ENCODE measurements around the gene PSMB3.

The PSMB3 gene

GRCh38 chr17:38752308-38753070 is at the start of gene PSMB3:
Gene PSMB3, plus strand, starts transcription at chr17:38752741. Its CDS starts 86 bp downstream, at chr17:38752827.
- DNase-seq: peak; percentile 99

- no peak for DNase-seq
Observed at GRCh38 chr17:38702916-38703741, 49.4 kb upstream of the PSMB3 start.

DNA sequence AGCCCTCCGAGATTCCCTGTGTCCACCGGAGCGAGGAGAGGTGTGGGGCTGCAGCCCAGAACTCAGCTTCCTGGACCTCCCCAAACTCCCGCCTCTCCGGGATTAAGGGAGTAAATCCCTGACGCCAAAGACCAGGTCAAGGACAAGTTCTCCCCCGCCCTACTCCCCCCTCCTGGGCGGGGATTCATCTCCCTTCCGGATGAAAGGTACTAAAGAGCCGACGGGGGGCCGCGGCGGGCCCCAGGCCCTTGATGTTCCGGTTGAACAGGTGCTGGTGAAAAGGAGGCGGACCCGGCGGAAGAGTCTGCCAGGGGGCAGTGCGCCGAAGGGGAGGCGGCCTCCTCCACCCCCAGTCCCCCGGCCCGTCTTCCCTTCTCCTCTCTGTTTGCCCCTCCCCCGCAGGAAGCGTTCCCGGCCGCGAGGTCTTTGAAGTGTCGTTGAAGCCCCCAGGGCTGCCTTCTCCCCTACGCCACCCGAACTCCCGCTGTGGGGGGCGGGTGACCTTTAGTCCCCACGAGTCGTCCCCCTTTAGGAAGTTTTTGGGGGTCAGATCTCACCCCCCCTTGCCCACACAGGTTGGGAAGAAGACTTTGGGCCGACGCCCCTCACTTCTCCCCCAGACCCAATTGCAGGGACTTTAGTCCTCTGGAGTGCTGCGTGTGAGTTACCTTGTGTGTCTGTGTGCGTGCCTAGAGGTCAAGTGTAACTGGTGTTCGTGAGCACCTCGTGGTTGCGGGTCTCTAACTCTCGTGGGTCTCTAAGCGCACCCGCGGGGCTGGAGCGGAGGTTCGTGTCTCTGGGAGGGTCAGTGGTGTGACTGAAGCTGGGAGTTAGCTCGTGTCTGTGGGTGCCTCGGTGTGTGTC is 48.6 kb upstream of the PSMB3 start:
- DNase-seq: peak; percentile 64

DNA sequence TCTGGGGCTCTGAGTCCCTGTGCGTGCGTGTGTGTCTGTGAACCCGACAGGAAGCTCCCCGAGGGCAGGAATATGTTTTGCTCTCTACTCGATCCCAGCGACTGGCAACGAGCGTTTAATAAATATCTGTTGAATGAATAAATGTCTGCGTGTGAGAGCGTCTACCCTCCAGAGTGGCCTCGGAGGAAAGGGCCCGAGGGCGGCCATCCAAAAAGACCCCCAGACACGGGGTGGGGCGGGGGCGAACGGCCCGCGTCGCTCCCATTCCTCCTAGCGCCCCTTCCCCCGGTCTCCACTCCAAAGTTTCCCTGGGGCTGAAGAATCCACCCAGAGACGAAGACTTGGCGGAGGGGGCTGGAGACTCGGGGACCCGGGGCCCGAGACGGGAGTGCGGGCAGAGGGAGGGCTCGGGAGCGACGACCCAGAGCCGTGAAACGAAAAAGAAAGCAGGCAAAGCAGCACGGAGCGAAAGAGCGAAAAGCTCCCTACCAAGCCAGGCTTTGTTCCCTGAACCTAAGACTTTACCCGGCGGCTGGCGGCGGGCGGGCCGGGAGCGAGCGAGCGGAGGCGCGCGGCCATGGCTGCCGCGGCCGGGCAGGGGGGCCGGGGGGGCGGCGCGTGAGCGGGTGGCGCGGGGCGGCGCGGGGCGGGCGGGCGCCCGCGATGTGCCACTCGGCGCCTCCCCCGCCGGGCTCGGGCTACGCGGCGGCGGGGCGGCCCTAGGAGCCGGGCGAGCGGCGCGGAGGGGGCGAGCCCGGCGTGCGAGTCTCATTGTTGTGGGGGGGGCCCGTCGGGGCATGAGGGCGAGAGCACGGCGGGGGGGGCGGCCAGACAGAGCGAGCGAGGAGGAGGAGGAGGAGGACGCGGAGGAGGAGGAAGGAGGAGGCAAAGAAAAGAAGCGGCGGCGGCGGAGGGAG is 47.7 kb upstream of the PSMB3 start, which contains the start of gene MLLT6:
Gene MLLT6, plus strand, starts transcription at position 668 of the 917 bp plus-strand sequence. CDS start 360 bp downstream, outside the sequence.
- DNase-seq: peak; percentile 43

DNA sequence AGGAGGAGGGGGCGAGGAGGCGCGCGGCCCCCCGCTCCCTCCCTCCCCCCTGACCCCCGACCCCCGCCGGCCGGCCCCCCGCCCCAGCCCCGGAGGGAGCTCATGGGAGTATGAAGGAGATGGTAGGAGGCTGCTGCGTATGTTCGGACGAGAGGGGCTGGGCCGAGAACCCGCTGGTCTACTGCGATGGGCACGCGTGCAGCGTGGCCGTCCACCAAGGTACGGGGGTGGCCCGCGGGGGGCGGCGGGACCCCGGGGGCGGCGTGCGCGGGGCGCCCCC is 47.1 kb upstream of the PSMB3 start:
- DNase-seq: no peak

- no peak for DNase-seq
Observed at GRCh38 chr17:38705803-38706504, 46.6 kb upstream of the PSMB3 start.

DNA sequence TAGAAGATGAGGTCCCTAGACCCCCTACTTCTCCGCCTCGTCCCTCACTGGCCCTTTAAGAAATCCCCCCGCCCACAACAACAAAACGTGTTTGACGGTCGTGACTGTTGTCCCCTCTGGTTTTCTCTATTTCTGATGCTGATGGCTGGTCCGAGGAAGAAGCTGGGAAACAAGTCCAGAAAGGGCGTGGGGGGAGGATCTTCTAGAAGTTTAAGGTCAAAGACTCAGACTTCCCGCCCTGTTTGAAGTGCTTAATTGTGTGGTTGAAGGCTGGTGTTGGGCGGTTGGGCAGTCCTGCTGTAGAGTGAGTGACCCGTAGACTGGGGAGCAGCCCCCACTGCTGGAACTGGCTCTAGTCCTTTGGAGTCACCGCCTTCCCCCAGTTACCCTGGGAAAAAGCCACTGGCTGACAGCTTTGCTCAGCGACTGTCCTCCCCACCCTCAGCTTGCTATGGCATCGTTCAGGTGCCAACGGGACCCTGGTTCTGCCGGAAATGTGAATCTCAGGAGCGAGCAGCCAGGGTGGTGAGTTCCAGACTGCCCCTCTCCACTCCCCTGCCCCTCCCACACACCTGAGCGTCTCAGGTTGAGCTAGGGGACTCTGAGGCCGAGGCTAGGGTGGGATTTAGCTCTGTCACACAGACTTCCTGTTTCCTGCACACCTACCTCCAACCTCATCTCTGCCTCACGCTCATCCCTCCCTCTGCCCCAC is 45.9 kb upstream of the PSMB3 start:
- DNase-seq: no peak

GRCh38 chr17:38707678-38708351 is 44.7 kb upstream of the PSMB3 start:
- no peak for DNase-seq

DNA sequence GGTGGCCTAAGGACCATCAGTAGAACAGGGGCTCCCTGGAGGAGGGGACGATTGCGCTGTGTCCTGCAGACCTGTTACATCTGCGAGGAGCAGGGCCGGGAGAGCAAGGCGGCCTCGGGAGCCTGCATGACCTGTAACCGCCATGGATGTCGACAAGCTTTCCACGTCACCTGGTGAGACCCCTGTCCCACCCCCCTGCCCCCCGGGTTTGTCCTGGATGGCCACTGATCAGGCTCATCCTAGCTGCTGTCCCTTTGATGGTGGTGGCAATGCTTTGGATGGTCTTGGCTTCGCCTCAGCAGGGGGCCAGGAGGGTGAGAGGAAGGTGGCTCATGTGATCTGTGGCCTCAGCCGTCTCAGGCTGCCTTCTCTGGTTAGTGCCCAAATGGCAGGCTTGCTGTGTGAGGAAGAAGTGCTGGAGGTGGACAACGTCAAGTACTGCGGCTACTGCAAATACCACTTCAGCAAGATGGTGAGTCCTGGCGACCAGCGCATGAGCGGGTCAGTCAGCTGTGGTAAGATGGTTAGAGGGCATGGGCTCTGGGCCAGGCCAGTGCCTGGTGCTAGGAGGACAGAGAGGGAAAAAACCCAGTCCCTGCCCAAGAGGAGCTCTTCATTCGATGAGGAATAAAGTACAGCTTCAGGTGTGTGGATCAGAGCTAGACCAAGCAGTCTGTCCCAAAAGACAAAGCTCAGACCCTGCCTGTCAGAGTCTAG is 43.3 kb upstream of the PSMB3 start:
- no peak for DNase-seq

GRCh38 chr17:38709864-38710603 is 42.5 kb upstream of the PSMB3 start:
- no peak for DNase-seq

DNA sequence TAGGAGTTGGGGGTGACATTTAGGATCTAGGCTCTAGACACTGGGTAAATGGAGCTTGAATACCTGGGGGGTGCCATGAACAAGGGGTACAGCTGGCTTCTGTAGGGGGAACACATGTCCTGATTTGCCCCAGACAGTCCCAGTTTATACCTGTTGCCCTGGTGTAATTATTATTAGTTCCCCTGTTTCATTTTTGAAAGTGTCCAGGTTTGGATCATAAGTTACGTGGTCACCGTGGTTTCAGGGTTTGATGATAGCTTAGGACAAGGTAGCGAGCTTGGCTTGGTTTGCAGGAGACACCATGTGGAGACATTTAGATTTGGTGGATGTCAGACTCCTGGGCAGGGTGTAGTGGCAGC is 42.0 kb upstream of the PSMB3 start:
- no peak for DNase-seq

- no peak for DNase-seq
Observed at GRCh38 chr17:38710985-38711384, 41.6 kb upstream of the PSMB3 start.

DNA sequence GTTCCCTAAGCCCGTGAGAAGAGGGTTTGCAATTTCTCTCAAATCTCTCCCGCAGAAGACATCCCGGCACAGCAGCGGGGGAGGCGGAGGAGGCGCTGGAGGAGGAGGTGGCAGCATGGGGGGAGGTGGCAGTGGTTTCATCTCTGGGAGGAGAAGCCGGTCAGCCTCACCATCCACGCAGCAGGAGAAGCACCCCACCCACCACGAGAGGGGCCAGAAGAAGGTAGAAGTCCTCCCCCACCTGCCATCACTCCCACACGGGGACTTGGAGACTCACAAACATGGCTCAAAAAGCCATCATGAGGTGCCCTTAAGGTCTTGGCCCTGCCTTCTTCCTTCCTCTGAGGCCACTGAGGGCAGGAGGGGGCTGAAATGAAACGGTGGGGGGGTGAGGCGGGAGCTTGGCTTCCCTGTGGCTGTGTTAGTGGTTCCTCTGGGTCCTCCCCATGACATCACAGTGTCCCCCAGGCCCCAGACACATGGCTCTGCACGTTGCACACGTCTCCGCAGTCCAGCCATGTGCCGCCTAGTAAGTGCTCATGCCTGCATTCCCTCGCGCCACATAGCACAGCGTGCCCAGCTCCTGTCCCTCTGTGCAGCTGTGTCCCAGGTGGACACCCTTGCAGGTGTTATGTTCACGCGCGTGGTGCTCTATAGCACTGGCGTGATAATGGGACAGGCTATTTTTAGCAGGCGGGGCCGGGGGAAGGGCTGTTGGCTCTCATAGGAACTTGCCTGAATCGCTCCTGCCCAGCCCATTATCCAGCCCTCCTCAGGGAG is 40.6 kb upstream of the PSMB3 start:
- DNase-seq: no peak

DNA sequence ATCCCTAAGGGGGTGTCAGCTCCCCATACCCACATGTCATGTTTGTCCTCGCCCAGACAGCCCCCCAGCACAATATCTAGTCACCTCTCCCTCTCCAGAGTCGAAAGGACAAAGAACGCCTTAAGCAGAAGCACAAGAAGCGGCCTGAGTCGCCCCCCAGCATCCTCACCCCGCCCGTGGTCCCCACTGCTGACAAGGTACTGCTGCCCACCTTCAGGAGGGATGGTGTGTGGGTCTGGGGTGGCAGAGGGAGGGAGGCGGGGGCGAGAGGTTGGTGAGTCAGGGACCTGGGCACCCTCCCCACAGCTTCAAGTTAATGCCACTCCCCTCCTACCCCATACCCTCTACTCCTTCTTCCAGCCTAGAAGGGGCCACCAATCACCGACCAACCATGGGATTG is 39.9 kb upstream of the PSMB3 start:
- DNase-seq: no peak

DNA sequence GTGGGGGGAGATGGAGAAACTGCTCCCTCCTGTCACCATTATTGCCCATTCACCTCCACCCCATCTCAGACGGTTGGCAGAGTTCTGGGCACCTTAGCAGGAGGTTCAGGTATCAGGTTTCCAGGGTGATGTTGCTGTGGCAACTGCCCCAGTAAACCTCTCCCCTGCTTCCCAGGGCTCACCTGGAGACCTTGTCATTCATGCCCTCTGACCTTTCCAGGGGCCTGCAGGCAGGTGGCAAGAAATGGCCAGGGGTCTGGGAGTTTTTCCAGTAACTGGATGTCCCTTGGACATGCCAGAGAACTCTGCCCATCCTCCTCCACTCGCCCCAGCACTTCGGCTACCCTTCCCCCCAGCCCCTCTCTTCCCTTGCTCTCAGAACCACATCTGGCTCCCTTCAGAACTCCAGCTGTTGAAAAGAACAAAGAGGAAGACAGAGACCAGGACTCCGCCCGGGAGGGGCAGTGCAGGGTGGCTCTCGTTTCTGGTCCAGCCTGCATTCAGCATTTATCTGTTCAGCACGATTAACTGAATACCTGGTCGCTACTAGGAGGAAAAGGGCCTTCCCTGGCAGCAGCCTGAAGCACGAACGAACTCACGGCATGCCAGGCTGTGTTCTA is 39.0 kb upstream of the PSMB3 start:
- no peak for DNase-seq

DNA sequence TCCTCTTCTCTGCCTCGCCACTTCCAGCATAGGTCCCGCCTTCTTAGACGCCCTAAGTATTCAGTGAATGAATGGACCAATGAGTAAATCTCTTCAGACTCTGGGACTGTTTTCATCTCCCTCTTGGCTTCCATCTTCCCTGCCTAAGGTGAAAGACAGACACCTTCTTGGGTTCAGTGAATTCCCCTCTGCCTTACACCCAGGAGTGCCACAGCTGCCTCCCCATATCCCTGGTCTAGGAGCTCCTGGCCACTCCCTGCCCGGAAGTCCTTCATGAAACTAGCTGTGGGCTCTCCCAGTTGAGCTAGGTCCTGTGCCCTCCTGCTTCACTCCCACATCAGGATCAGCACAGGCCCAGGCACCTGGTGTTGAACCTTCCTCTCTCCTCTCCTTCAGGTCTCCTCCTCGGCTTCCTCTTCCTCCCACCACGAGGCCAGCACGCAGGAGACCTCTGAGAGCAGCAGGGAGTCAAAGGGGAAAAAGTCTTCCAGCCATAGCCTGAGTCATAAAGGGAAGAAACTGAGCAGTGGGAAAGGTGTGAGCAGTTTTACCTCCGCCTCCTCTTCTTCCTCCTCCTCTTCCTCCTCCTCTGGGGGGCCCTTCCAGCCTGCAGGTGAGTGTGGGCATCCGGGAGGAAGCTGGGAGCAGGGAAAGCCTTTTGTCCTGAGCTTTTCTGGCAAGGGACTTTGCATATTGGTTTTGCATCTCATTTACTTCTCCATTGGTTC is 37.2 kb upstream of the PSMB3 start:
- no peak for DNase-seq

Data from GF-D8 (cell line).